ENCODE results near the gene SLC29A2. TPM values are rescaled to one million over a fixed set of nuclear protein-coding genes. Genes with fewer than 3 reads are reported as not detected.

The SLC29A2 gene
- total RNA-seq, 1 experiment from 2014 or later = not detected

- peaks cover 56% of the 10 kb centered on the region for H3K36me3 ChIP-seq
- H3K27me3 ChIP-seq = no peaks in the 10 kb centered on the region
- H3K9me3 ChIP-seq = no peaks in the 10 kb centered on the region
- no peak for DNase-seq
- H3K4me3 ChIP-seq = no peak overlapping the region
These were observed 30.7 kb downstream of the SLC29A2 start for GRCh38 chr11:66340596-66341501.

- Histone ChIP-seq H3K9me3 (no peaks in the 10 kb centered on the region), H3K27me3 (no peaks in the 10 kb centered on the region), H3K4me3 (no peak overlapping the region), H3K36me3 (peaks cover 64% of the 10 kb centered on the region)
- DNase-seq = no peak
These were observed 31.7 kb downstream of the SLC29A2 start for GRCh38 chr11:66339686-66340483.

- DNase-seq = peak; percentile 42
- no peaks in the 10 kb centered on the region for H3K9me3 ChIP-seq
- no peak overlapping the region for H3K4me3 ChIP-seq
- H3K27me3 ChIP-seq = no peaks in the 10 kb centered on the region
- H3K36me3 ChIP-seq = peaks cover 68% of the 10 kb centered on the region
These were observed 32.3 kb downstream of the SLC29A2 start for GRCh38 chr11:66339162-66339675.

GRCh38 chr11:66338276-66339161 is 33.0 kb downstream of the SLC29A2 start:
- H3K4me3 ChIP-seq = no peak overlapping the region
- no peak for DNase-seq
- no peaks in the 10 kb centered on the region for H3K9me3 ChIP-seq
- H3K27me3 ChIP-seq = no peaks in the 10 kb centered on the region
- peaks cover 71% of the 10 kb centered on the region for H3K36me3 ChIP-seq

GRCh38 chr11:66337103-66337899 is 34.3 kb downstream of the SLC29A2 start:
- Histone ChIP-seq H3K9me3 (no peaks in the 10 kb centered on the region), H3K4me3 (peak overlapping the region; percentile 84; the same call in 1 of the 2 replicates), H3K36me3 (peaks cover 77% of the 10 kb centered on the region), H3K27me3 (no peaks in the 10 kb centered on the region)
- peak; percentile 43 for DNase-seq

- Histone ChIP-seq H3K9me3 (no peaks in the 10 kb centered on the region), H3K36me3 (peaks cover 77% of the 10 kb centered on the region), H3K27me3 (no peaks in the 10 kb centered on the region), H3K4me3 (peak within 1 kb of the TSS; percentile 84)
- DNase-seq = peak; percentile 96
These were observed 35.1 kb downstream of the SLC29A2 start, which contains the start of gene RIN1 for GRCh38 chr11:66336234-66337102. Gene RIN1, minus strand, starts transcription at chr11:66336434. Its CDS starts 32 bp downstream, at chr11:66336402.

- DNase-seq = peak; percentile 67
- no peaks in the 10 kb centered on the region for H3K27me3 ChIP-seq
- H3K4me3 ChIP-seq = peak overlapping the region; percentile 84
- H3K36me3 ChIP-seq = peaks cover 72% of the 10 kb centered on the region
- H3K9me3 ChIP-seq = no peaks in the 10 kb centered on the region
These were observed 35.9 kb downstream of the SLC29A2 start for GRCh38 chr11:66335531-66336233.

GRCh38 chr11:66334605-66335442 is 36.7 kb downstream of the SLC29A2 start:
- Histone ChIP-seq H3K9me3 (no peaks in the 10 kb centered on the region), H3K36me3 (peaks cover 65% of the 10 kb centered on the region), H3K27me3 (no peaks in the 10 kb centered on the region), H3K4me3 (peak overlapping the region; percentile 84)
- no peak for DNase-seq

GRCh38 chr11:66333896-66334604 is 37.5 kb downstream of the SLC29A2 start:
- no peak for DNase-seq

GRCh38 chr11:66333220-66333877 is 38.2 kb downstream of the SLC29A2 start:
- Histone ChIP-seq H3K9me3 (no peaks in the 10 kb centered on the region), H3K27me3 (no peaks in the 10 kb centered on the region), H3K36me3 (peaks cover 53% of the 10 kb centered on the region), H3K4me3 (no peak overlapping the region)
- DNase-seq = no peak

More at GRCh38 chr11:66333896-66334604, 37.5 kb downstream of the SLC29A2 start:
- Histone ChIP-seq H3K36me3 (peaks cover 60% of the 10 kb centered on the region), H3K9me3 (no peaks in the 10 kb centered on the region), H3K4me3 (no peak overlapping the region), H3K27me3 (no peaks in the 10 kb centered on the region)

- no peak for DNase-seq
- no peaks in the 10 kb centered on the region for H3K27me3 ChIP-seq
- no peaks in the 10 kb centered on the region for H3K9me3 ChIP-seq
- H3K4me3 ChIP-seq = no peak overlapping the region
- peaks cover 47% of the 10 kb centered on the region for H3K36me3 ChIP-seq
These were observed 39.0 kb downstream of the SLC29A2 start for GRCh38 chr11:66332371-66333219.
